ENCODE data around the gene SOX5.
"Not testable (repeated sequence)": the region's sequence is repeated elsewhere in the genome, so short reads cannot be mapped to it uniquely, and the experiment has no call there.

The SOX5 gene

DNA sequence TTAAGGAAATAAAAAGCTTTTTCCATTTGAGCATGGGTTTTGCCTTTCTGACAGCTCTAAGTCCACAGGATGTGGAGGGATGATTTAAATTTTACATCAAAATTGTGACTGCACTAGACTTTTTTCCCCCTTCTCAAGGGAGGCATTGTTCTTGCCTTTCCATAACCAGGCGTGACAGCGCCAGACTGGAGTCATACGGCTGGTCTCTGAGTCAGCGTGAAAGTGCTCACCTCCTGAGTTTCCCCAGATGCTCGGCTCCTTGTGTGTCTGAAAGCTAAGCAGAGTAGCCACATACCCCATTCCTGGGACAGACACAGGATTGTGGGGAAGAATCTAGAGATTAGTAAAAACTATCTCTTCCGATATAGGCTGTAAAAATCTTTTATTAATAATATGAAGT is 43.1 kb downstream of the SOX5 start:
- no peak for DNase-seq (ENCODE audit: low spot score)

DNA sequence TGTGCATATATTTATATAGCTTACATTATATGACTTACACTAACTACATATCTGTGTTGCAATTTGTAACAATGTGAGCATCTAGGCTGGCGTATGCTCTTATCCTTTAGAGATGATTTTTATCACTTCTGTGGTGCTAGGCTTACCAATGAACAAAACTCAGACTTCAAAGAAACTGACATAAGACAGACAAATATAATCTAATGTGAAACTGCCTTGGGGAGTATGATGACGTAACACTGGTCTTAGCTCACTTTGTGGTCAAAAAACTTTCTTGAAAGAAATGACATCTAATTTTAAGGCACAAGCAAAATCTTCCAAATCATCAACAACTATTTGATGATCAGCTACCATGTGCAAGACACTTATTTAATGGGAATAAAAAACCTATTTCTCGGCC is 50.0 kb downstream of the SOX5 start:
- no peak for DNase-seq (ENCODE audit: low spot score)

DNA sequence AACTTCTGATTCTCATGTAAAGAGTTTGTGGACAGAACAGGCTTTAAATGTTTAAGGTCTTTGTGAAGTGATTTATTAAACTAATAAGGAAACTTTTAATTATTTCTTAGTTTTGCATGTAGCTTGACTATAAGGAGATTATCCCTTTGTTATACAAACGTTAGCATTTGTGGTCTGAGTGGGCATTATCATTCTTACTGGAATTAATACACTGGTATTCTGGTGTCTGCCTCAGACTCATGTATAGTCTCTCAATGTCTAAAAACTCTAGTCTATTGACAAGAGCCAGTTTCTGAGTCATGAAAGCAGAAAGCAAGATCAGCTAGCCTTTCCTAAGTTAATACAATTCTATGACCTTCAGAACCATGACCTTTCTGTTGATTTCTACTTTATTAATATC is 51.3 kb downstream of the SOX5 start:
- DNase-seq (ENCODE audit: low spot score) = no peak

DNA sequence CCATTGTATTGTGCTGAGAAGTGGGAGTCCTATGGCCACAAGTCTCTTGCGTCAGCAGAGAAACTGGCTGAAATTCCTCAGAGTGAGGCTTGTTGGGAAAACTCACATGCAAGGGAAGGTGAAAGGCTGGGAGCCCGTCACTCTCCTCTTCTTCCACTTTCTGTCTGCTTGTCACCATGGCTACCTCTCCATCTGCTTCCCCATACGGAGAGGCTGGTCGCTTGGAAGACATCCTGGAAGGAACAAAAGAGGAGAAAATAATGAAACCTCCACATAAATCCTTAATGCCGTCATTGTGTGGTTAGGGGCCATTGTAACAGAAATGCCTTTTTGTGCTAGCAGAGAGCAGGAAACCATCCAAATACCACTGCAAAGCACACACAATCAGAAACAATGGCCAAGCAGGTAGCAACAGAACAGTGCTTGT is 53.7 kb downstream of the SOX5 start:
- no peak for DNase-seq (ENCODE audit: low spot score)

DNA sequence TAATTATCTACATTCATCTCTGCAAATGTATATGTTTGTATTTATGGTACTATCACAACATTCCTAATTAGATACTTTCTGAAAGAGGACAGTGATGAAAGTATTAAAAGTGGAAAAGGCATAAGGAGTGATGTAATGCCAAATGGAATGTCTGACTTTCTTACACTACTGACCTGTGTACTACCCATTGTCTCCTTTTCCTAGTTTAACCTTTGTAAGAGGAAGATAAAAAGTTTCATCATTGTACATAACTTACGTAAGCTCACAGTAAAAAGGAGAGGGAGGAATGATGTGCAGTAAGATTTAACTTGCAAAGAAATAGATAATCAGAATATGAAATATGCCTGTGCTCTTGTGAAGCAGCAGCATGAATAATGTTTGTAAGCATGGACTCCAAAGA is 55.9 kb downstream of the SOX5 start:
- DNase-seq (ENCODE audit: low spot score) = no peak

DNA sequence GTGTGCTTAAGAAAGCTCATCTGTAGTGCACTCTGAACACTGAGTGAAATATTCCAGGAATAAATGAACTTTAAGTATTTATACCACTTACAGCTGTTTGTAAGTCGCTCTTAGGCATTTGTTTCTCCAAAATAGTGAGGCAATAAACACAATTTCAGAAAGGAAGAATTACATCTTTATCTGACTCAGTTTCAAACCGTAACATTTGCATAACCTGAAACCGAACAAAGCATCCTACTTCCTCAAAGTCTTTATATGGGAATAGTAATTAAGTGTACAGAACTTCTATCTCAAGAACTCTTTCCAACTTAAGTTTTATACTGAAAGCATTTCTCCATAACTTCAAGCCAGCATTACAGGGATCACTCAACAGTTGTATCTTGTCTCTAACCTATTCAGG is 58.4 kb downstream of the SOX5 start:
- DNase-seq (ENCODE audit: low spot score) = no peak

DNA sequence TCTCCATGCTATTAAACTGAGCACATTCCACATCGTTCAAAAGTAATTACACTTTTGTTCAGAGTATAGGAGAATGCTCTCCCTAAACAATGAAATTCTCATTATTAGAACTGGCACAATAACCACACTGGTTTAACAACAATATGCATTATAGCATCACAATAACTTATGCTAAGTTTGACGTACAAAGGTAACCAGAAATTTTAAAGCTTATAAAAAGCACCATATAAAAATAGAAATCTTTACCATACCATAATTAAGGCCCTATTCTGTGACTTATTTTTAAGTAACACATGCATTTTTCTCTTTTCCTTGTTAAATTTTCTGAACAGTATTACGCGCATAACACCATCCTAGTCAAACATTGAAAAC is 60.4 kb downstream of the SOX5 start:
- no peak for DNase-seq (ENCODE audit: low spot score)

DNA sequence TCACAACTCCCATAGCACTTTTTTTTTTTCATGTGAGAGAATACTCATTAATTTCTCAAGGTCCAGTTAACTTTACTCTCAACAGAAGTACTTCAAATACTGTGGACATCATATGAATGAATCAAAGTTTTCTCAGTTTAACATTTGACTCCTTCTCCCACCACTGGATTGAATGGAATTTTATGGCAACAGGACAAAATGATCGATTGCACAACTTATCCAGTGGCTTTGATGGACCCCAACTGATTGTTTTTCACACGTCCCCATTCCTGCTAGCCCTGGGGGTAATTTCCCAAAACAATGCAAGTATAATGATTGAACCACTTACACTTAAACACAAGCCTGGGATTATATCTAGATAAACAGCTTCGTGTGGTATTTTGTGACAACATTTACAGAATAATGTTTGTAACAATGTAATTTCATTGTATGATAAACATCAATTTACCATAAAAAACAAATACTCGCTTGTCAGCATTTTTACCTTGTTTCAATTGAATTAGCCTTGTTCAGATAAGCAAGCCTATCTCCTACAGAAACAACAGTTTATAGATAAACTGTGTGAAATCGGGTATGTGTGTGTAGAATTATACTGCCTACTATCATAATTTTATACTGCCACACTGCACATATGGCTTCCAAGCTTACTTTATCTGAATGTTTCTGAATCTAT is 60.9 kb downstream of the SOX5 start:
- DNase-seq (ENCODE audit: low spot score) = no peak

DNA sequence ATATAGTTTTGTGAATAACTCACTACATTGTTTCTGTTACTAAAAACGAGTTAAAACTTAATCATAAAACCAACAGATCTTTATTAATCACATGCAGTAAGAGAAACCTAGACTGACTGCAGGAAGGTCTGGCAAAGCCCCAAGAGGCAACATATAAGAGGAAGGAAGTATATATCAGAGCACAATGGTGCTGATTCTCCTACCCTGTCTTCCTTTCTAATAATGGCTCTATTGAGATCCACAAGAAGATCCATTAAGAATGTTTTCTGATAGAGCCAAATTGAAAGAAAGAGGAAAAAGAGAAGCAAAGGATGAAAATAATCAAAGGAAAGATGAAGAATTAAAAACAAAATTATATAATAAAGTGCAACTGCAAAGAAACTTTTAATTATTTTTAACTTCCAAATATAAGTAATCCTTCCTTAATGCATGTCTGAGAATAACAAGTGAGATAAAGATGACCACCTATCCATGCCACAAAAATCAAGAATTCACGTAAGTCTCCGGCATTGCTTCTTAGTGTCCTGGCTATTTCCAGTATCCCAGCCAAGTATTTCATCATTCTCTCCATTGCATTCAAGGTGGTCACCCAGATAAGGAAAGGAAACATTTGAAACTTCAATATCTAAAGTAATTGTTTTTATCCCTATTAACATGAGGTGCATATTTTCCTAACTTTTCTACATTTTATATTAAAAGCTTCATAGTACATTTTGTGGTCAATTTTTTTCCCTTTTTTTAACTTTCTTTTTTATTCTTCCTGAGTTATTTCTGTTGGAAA is 62.2 kb downstream of the SOX5 start:
- no peak for DNase-seq (ENCODE audit: low spot score)

DNA sequence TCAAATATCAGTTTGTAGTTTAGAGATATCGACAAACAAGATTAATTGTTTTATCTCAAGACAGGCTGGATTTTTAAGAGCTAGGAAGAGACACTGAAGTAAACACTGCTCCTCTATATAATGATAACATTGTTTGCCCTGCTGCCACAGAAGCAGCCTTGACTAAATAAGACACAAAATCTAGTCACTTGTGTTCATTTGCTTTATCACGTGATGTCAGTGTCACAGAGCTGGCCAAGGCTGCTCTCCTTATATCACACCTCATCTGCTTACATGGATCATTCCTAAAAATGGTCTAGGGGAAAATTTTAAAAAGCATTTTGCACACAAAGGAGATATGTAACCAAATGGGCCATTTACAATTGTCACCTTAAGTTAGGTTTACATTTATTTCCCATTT is 64.1 kb downstream of the SOX5 start:
- DNase-seq (ENCODE audit: low spot score) = no peak

DNA sequence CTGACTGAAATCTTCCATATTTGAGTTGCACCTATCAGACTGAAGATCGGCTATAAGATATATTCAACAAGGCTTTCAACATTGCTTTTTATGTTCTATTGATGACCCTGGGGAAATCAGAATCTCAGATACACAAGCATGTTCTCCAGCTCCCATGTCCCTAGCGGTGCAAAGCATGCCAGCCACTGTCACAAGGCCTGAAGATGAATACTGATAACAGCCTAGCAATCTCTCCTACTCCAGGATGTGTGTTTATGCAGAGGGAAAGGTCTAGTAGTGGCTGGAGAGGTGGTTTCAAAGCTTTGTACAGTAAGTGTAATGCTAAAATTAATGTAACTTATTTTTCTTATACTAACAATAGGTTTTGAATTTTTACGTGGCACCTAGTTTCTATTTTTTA is 64.6 kb downstream of the SOX5 start:
- DNase-seq (ENCODE audit: low spot score) = no peak

DNA sequence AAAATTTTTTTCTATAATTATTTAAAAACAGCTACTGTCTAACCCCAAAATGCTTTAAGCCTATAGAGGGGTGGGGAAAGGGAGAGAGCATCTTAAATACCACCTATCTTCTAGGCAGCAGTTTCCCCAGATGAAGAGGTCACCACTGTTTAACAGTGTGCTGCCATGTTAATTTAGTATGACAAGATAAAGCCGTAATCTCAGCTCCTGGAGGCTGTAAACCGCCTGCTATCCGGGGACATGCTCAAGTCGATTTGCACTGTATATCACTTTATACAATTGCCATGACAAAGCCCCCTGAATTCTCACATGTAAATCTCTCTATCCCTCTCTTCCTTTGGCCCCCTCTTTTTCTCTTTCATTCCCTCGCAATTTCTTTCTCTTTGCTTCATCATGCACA is 68.5 kb downstream of the SOX5 start:
- DNase-seq (ENCODE audit: low spot score) = no peak

DNA sequence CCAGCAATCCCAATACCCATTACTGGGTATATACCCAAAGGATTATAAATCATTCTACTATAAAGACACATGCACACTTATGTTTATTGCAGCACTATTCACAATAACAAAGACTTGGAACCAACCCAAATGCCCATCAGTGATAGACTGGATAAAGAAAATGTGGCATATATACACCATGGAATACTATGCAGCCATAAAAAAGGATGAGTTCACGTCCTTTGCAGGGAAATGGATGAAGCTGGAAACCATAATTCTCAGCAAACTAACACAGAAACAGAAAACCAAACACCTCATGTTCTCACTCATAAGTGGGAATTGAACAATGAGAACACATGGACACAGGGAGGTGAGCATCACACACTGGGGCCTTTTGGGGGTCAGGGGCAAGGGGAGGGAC is 72.9 kb downstream of the SOX5 start:
- DNase-seq (ENCODE audit: low spot score) = not testable (repeated sequence)

DNA sequence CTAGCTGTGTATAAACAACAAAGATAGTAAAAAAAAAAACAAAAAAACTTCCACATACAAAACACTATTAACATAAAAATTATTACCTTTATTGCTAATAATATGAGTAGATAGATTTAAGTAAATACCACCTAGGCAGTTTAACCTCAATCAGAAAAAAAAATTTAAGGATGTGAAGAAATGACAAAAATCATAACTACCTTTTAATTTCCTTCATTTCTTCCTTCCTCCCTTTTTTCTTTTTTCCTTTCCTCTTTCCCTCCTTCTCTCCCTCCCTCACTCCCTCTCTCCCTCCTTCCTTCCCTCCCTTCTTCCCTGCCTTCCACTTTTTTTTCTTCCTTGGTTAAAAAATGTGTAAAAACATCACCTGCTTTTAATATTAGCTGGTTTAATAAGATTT is 81.7 kb downstream of the SOX5 start:
- no peak for DNase-seq (ENCODE audit: low spot score)

DNA sequence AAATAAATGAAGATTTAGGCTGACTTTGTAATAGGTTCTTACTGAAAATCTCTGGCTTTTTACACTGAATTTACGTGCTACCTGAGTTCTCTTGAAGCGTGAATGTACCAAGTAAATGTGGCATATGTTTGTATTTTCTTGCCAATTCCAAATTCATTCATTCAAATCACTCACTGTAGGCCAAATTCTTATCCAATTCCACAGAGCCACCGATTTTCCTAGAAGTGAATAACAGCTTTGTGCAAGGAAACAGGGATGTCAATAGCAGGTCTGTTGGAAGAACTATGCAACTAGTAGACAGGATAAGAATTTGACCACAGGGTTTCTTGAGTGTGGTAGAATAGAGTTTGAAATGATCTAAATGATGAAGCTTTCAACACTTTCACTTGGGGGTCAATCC is 86.8 kb downstream of the SOX5 start:
- DNase-seq (ENCODE audit: low spot score) = no peak

DNA sequence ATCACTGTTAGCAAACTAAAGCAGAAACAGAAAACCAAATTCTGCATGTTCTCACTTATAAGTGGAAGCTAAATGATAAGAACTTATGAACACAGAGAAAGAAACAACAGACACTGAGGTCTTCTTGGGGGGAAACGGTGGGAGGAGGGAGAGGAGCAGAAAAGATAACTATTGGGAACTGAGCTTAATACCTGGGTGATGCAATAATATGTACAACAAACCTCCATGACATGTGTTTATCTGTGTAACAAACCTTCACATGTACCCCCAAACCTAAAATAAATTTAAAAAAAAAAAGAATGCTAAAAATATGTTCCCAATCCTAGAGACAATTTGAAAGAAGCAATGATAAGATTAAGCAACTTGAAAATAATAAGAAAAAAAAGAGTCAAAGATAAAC is 89.5 kb downstream of the SOX5 start:
- no peak for DNase-seq (ENCODE audit: low spot score)

DNA sequence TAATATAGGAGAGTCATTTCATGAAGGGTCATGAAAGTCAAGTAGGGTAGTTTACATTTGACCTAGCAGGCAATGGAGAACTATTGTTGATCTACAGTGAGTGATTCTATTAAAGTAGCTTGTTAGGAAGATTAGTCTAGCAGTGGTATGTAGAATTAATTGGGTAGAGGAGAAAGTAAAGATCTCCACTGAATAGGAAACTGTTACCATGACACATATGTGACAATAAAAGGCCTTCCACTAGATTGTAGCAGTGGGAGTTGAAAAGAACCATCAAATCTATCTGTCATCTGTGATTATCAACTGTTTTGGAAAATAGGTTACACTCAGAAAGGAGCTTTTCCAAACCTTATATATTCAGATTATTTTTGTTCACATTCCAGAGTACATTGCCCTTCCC is 92.3 kb downstream of the SOX5 start:
- no peak for DNase-seq (ENCODE audit: low spot score)

DNA sequence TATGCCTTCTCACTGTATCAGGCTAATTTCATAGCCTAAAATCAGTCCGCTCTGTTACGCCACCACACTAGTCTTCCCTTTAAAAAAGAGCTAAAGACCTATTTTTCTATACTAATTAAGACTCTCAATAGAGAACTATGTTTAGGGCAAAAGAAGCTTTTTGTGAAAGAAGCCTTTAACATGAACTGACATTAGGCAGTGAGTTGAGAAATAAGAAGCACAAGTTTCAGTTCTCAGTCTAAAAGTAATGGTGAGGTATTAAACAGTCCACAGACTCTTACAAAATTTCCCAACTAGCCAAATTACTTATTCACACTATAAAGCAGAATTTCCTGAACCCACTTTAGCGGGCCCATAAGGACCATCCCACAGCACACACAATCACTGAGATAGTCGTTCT is 93.7 kb downstream of the SOX5 start:
- DNase-seq (ENCODE audit: low spot score) = no peak

DNA sequence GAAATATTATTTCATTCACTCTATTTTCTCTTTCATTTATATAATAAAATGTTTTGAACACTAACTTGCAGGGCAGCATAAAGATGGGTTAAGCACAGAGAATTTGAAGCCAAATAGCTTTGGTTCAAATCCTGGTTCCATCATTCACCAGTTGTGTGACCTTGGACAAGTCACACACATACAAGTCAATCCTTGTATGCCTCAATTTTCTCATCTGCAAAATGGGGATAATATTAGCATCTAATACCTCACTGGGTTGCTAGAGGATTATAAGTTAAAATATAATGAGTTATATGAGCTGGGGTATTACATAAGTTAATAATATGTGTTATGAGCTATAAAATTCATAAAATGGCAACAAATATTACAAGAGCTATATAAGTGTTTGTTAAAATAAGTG is 94.9 kb downstream of the SOX5 start:
- no peak for DNase-seq (ENCODE audit: low spot score)

DNA sequence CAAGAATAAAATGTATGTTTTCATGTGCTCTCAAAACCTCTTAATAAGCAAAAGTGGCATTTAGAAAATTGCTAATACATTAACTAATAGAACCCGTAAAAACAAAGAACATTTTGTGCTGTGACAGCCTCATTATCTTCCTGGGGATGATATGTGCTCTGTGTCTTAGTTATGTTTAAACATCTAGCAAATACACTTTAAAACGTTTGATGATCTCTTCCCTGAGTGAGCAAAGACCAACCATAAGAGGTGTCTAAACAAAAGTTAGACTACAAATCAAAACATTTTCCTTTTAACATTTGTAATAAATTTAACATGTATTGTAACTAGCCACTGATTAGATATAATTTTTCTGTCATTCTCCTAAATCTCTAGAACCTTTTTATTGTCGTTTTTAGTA is 95.8 kb downstream of the SOX5 start:
- no peak for DNase-seq (ENCODE audit: low spot score)

DNA sequence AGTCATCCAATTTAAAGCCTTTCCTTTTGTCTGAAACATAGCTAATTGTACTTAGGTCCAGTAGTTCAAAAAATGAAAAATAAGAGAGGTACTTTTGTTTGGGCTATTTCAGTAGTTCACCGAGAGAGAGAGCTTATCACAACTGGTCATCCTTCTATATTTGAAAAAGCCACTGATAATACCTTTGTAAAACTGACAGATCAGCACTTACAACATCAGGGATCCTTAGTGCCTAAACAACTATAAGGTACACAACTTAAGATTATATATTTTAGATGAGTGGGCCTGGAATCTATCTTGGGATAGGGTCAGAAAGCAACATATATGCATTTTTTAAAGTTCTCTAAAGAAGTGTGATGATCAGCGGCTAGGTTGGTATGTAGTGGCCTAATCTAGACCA is 97.9 kb downstream of the SOX5 start:
- no peak for DNase-seq (ENCODE audit: low spot score)

DNA sequence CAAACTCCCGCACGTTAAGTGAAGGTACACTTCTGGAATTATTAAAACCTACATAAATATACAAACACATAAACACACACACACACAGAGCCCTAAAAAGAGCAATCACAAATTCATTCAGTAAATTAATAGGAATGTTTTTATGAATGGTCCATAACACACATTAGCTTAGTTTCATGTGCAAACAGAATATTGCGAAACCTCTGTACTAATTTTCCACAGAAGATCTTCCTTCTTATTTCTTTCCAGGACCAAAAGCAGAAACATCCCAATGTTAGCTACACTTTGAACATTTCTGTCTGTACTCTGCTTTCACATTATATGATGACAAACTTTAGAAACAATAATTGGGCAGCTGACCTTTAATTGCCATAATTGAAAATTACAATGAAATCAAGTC is 101.6 kb downstream of the SOX5 start:
- DNase-seq (ENCODE audit: low spot score) = no peak

DNA sequence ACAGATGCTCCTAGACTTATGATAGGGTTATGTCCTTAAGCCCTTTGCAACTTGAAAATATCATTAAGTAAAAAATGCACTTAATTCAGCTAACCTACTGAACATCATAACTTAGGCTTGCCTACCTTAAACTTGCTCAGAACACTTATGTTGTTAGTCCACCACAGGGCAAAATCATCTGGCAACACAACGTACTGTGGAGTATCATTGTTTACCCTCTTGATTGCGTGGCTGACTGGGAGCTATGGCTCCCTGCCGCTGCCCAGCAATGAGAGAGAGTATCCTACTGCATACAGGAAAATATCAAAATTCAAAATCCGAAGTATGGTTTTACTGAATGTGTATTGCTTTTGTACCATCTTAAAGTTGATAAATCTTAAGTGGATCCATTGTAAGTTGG is 105.5 kb downstream of the SOX5 start:
- DNase-seq (ENCODE audit: low spot score) = no peak

DNA sequence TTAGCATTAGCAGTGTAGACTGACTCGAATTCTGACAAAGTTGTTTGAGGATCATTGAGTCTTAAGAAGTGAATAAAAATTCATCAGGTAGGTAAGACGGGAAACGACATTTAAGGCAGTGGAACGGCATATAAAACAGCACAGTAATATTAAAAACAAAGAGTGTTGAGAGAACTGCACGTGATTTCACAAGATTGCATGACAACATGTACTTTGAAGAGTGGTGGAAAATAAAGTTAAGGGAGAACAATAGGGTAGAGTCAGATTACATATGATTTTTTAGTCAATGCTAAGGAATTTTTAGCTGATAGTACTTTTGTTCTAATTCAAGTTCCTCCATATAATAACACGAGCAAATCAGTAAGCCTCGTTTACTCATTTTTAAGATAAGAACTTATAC is 115.4 kb downstream of the SOX5 start:
- no peak for DNase-seq (ENCODE audit: low spot score)

All from CD4-positive, alpha-beta T cell treated with Interleukin-6 at 100 ng/mL for 8 hours (primary cell).